Esophagus (tissue), 2 donors: ENCODE results near the gene CUL1. TPM values are rescaled to one million over a fixed set of nuclear protein-coding genes. Genes with fewer than 3 reads are reported as not detected.

Experiments used
- H3K27ac ChIP-seq, 2 donors: one replicate each; pipeline ENCODE4 v1.5.1; 2013; ENCODE audit warnings: low read depth in 2 of 2, mild to moderate bottlenecking in 2 of 2, inconsistent platforms in 1 of 2, low read length in 1 of 2, moderate library complexity in 1 of 2
- H3K27me3 ChIP-seq, 2 donors: one replicate each; pipeline ENCODE4 v1.6.1; 2013; ENCODE audit warnings: low read length in 2 of 2, control low read depth in 1 of 2, mild to moderate bottlenecking in 1 of 2; ENCODE audit not compliant: insufficient read depth in 2 of 2, control insufficient read depth in 1 of 2
- H3K36me3 ChIP-seq, 2 donors: one replicate each; pipeline ENCODE4 v1.6.1; 2013; ENCODE audit warnings: low read length in 1 of 2; ENCODE audit not compliant: control insufficient read depth in 2 of 2, insufficient read depth in 2 of 2
- H3K4me1 ChIP-seq, 2 donors: one replicate each; pipeline ENCODE4 v1.6.1; 2013; ENCODE audit warnings: low read length in 1 of 2; ENCODE audit not compliant: control insufficient read depth in 2 of 2, insufficient read depth in 2 of 2
- H3K4me3 ChIP-seq, 2 donors: one replicate each; pipeline ENCODE4 v1.5.1; 2013; ENCODE audit warnings: low read length in 2 of 2, mild to moderate bottlenecking in 2 of 2, low read depth in 1 of 2, moderate library complexity in 1 of 2
- H3K9me3 ChIP-seq, 2 donors: one replicate each; pipeline ENCODE4 v1.6.1; 2013; ENCODE audit warnings: mild to moderate bottlenecking in 2 of 2, low read depth in 1 of 2, low read length in 1 of 2, moderate library complexity in 1 of 2; ENCODE audit not compliant: control insufficient read depth in 2 of 2, insufficient read depth in 1 of 2
- WGBS, 2 donors: extraction: QIAGEN DNeasy Blood & Tissue Kit; methylation state at CpG; one replicate each; pipeline ENCODE4 v1.1.7; 2013; 5-methylcytosine and 5-hydroxymethylcytosine counted together
- polyA plus RNA-seq, 2 donors: library from polyadenylated mRNA; stranded (reverse); fragments of 200-250 nt; gene quantifications; one replicate each; pipeline ENCODE4 v1.2.3, GENCODE V29; 2013
- donor health status: healthy with polysubstance abuse.
- donor health status: Bipolar disorder and iron deficiency.

Gene CUL1
- polyA plus RNA-seq, 2 donors, result 13.8 to 27.0 TPM

DNA sequence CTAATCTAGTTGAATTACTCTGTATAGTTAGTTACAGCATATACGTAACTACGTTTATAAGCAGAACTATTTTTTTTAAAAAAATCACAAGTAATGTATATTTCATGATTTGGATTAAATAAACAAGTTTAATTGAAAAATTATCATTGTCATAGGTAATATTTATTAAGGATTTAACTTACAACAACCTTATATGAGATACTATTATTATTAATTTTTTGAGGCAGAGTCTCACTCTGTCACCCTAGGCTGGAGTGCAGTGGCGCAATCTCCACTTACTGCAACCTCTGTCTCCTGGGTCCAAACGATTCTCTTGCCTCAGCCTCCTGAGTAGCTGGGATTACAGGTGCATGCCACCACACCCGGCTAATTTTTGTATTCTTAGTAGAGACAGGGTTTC lies 4.1 kb upstream of the CUL1 start:
- H3K27ac ChIP-seq, result no peak overlapping the region
- H3K4me1 ChIP-seq, result no peaks in the 10 kb centered on the region
- no peaks in the 10 kb centered on the region for H3K36me3 ChIP-seq
- no peak overlapping the region for H3K4me3 ChIP-seq
- 91 to 96% methylated on average over 5 of the region's 5 CpGs for WGBS, 2 donors
- H3K27me3 ChIP-seq, result no peaks in the 10 kb centered on the region
- H3K9me3 ChIP-seq, result no peaks in the 10 kb centered on the region

DNA sequence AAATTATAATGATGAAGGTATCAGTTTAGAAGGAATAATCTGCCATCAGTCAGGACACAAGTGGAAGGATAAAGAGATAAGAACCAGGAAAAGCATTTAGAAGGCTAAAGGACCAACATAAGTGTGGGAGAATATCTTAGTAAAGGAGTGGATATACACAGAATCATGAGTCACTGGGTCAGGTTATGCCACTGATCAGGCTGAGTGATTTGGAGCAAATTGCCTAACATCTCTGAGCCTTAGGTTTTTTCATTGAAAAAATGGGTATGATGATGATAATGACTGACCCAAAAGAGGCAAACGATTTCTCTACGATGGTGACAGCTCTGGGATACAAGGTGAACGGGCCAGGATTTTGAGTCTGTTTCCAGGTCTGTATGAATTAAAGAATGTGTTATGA lies 2.8 kb upstream of the CUL1 start:
- 87 to 90% methylated on average over 3 of the region's 3 CpGs for WGBS, 2 donors
- Histone ChIP-seq H3K4me1 (no peaks in the 10 kb centered on the region), H3K9me3 (no peaks in the 10 kb centered on the region), H3K4me3 (no peak overlapping the region), H3K27me3 (no peaks in the 10 kb centered on the region), H3K36me3 (no peaks in the 10 kb centered on the region), H3K27ac (no peak overlapping the region)

DNA sequence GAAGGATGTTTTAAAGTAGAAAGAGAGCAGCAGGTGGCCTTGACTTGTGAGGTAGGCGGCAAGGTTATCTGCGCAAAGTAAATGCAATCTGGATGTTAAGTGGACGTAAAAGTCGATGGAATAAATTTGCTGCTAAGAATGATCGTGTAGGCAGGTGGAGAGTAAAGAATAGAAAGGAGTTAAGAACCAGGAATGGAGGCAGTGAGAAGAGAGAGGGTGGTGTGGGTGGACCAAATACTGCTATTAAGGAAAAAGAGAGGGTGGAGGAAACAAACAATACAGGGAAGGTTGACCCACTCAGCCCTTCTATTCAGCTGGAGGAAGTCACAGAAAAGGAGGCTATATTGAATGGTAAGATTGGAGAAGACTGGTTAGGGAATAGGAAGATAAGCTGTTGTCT lies 1.9 kb upstream of the CUL1 start:
- WGBS, 2 donors, result 87 to 94% methylated on average over 5 of the region's 5 CpGs
- H3K36me3 ChIP-seq, result no peaks in the 10 kb centered on the region
- H3K27ac ChIP-seq, result no peak overlapping the region
- H3K4me3 ChIP-seq, result no peak overlapping the region
- no peaks in the 10 kb centered on the region for H3K9me3 ChIP-seq
- H3K27me3 ChIP-seq, result no peaks in the 10 kb centered on the region
- H3K4me1 ChIP-seq, result no peaks in the 10 kb centered on the region

DNA sequence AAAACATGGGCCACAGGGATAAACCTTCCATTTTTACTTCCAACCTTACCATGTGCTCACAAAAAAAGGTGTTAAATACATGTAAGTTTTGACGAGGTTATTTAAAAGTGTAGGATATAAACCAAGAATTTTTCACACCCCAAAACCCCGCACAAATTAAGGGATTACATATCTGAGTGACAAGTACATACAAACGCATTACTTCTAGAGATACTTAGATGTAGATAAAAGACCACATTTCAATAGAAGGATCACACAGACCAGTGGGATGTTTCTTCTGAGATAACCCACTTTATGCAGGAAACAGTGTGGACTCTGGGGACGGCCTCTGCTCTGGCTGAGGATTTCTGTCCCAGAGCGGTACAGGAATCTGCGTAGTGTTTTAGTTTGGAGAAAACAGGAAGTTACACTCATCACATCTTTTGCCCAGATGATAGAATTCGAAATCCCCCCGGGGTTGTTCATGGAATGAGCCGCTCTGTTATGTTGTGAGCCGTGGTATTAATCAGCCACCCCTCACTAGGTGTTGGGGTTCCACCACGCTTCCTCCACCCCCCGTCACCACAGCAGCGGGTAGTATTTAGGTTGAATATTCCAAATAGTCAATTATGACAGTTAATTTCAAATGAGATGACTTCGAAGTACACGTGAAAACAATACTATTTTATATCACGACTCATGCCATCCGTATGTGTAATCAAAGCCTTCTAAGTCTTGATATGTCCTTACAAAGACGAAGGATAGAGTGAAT lies 1.3 kb upstream of the CUL1 start:
- Histone ChIP-seq H3K27me3 (no peaks in the 10 kb centered on the region), H3K4me3 (peak overlapping the region in 1 of 2 donors; percentile 70), H3K27ac (peak overlapping the region; percentile 66 to 99), H3K9me3 (no peaks in the 10 kb centered on the region), H3K36me3 (no peaks in the 10 kb centered on the region), H3K4me1 (no peaks in the 10 kb centered on the region)
- WGBS, 2 donors, result 17 to 31% methylated on average over 18 of the region's 18 CpGs

- WGBS, 2 donors, result 0 to 1% methylated on average over 16 to 17 of the region's 17 CpGs
- no peaks in the 10 kb centered on the region for H3K27me3 ChIP-seq
- no peaks in the 10 kb centered on the region for H3K36me3 ChIP-seq
- H3K27ac ChIP-seq, result peak overlapping the region; percentile 96 to 99
- peak overlapping the region; percentile 70 to 96 for H3K4me3 ChIP-seq
- H3K9me3 ChIP-seq, result no peaks in the 10 kb centered on the region
- peaks cover 3 to 4% of the 10 kb centered on the region in 2 donors for H3K4me1 ChIP-seq
Observed at GRCh38 chr7:148698007-148698396, 701 bp upstream of the CUL1 start.

DNA sequence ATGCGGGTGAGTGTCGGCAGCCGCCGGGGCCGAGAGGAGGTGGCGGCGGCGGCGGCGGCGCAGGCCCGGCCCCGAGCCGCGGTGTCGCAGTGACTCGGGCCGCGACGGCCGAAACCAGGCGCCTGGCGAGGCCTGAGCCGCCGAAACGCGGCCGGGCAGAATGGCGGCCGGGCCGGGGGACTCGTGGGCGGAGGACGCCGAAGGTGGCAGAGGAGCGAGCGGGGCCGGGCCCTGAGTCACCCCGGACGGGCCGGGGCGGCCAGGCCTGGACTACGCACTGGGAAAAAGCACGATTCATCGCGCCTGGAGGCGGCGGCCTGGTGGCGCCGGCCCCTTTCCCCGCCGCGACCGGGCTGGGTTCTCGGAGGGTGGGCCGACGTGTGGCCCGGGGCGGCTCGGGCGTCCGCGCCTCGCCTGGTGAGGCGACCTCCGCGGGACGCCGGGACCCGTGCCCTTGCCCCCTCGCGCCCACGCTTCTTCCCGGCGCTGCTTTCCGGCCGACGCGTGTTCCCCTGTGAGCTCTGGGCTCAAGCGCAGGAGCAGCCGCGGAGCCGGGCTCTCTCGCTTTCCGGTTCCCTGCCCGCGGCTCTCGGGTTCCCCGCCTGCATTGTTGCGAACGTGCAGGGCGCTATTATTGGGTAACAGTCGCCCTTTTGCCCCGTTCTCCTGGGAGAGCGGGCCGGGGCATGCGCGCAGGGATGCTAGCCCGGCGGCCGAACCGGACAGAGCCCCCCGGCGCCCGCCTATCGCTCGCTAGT lies 500 bp downstream of the CUL1 start:
- Histone ChIP-seq H3K9me3 (no peaks in the 10 kb centered on the region), H3K27me3 (no peaks in the 10 kb centered on the region), H3K27ac (peak overlapping the region; percentile 96 to 99), H3K4me1 (peaks cover 3 to 4% of the 10 kb centered on the region in 2 donors), H3K4me3 (peak overlapping the region; percentile 70 to 96), H3K36me3 (no peaks in the 10 kb centered on the region)
- 0% methylated on average over 86 to 107 of the region's 107 CpGs for WGBS, 2 donors

DNA sequence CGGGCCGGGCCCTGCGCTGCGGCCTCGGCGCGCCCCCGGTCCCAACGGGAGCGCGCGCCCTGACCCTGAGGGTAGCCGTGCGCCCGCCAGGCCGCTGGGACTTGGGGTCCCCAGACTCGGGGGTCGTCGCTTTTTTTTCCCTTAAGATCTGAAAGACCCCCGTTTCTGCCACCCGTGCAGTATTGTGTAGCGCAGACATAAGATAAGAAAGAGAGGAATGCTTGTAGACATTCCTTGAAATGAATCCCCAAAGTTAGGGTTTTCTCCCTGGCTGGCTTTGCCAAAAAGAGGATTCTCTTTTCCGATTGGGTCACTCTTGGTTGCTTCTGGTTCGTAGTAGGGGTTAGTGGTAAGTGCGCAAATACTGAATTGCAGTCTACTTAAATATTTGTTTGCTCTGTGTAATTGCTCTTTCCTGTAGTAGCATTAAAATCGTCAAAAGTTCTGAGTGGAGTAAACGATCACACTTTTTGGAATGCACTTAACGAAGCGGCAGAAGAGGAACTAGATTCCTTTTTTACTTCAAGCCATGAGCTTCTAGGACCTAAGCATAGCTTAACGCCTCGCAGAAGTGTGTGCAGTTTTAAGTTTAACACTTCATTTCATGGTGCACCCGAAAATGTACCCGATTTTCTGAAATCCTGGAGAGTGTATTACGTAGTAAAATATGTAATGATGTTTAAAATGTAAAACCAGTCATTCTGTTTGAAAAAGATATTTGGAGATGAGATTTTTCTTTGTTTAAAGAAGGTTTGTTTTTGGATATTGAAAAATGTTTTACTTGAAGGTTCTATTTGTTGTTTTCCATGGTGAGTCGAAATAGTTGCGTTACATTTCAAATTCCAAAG lies 1.3 kb downstream of the CUL1 start:
- Histone ChIP-seq H3K4me1 (peaks cover 3 to 4% of the 10 kb centered on the region in 2 donors), H3K36me3 (no peaks in the 10 kb centered on the region), H3K27me3 (no peaks in the 10 kb centered on the region), H3K27ac (peak overlapping the region; percentile 96 to 99), H3K4me3 (peak overlapping the region; percentile 70 to 96), H3K9me3 (no peaks in the 10 kb centered on the region)
- 1% methylated on average over 33 to 36 of the region's 36 CpGs for WGBS, 2 donors

DNA sequence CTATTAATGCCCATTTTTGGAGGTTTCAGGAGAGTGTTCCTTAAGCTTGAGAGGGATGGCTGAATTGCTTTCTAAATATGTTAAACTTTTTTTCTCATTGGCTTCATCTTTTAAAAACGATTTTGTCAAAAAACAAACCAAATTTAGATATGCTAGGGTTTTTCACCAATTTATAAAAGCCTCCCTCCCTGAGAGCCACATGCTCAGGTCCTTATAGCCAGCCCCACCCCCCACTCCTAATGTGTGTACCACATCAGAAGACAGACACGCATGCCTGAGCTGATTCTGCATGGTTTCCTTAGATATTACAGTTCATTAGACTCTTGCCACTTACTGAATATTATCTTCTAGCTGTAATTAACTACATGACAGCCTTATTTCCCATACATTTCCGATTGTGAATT lies 2.0 kb downstream of the CUL1 start:
- H3K27ac ChIP-seq, result no peak overlapping the region

GRCh38 chr7:148701414-148701813 lies 2.7 kb downstream of the CUL1 start:
- Histone ChIP-seq H3K4me3 (no peak overlapping the region), H3K27me3 (no peaks in the 10 kb centered on the region), H3K36me3 (no peaks in the 10 kb centered on the region), H3K4me1 (peaks cover 3 to 4% of the 10 kb centered on the region in 2 donors), H3K9me3 (no peaks in the 10 kb centered on the region), H3K27ac (no peak overlapping the region)
- WGBS, 2 donors, result 27 to 70% methylated on average over 1 of the region's 1 CpG

More for the DNA sequence above, 2.0 kb downstream of the CUL1 start:
- Histone ChIP-seq H3K4me3 (peak overlapping the region in 1 of 2 donors; percentile 70), H3K36me3 (no peaks in the 10 kb centered on the region), H3K27me3 (no peaks in the 10 kb centered on the region), H3K4me1 (peaks cover 3 to 4% of the 10 kb centered on the region in 2 donors), H3K9me3 (no peaks in the 10 kb centered on the region)
- 14 to 15% methylated on average over 3 of the region's 3 CpGs for WGBS, 2 donors
